Breast epithelium (tissue), 3 donors: ENCODE data around the gene SLC5A12.

ENCODE experiments used
- POLR2A ChIP-seq: fragments of 450-650 bp; IDR thresholded peaks from one replicate; pipeline ENCODE4 v1.6.1; 2016; ENCODE audit warnings: antibody characterized with exemption, mild to moderate bottlenecking, moderate library complexity
- TF ChIP-seq, protein P1 (sequence below), 3 donors: fragments of 450-650 bp; IDR thresholded peaks; one replicate each; pipeline ENCODE4 v1.5.1; 2016 to 2017; ENCODE audit warnings: antibody characterized with exemption in 3 of 3, mild to moderate bottlenecking in 3 of 3, moderate library complexity in 3 of 3

DNA sequence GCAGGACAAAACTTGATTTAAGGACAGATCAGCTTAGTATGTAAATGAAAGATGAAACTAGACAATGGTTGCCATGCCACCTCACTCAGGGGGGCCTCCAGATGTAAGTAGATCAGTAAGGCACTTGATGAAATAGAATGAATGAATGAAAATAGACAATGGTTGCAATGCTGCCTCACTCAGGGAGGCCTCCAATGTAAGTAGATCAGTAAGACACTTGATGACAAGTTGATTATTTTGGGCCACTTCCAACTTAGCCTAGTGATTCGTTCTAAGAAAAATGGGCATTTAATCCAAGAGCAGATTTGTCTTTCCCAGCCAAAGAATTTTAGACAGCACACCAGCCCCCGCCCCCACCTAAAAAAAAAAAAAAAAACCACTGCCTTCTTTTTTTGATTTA is 19.2 kb upstream of the SLC5A12 start:
- TF ChIP-seq, protein P1, sequence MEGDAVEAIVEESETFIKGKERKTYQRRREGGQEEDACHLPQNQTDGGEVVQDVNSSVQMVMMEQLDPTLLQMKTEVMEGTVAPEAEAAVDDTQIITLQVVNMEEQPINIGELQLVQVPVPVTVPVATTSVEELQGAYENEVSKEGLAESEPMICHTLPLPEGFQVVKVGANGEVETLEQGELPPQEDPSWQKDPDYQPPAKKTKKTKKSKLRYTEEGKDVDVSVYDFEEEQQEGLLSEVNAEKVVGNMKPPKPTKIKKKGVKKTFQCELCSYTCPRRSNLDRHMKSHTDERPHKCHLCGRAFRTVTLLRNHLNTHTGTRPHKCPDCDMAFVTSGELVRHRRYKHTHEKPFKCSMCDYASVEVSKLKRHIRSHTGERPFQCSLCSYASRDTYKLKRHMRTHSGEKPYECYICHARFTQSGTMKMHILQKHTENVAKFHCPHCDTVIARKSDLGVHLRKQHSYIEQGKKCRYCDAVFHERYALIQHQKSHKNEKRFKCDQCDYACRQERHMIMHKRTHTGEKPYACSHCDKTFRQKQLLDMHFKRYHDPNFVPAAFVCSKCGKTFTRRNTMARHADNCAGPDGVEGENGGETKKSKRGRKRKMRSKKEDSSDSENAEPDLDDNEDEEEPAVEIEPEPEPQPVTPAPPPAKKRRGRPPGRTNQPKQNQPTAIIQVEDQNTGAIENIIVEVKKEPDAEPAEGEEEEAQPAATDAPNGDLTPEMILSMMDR (IDR thresholded peaks at IDR 0.05): no peak
- TF ChIP-seq POLR2A: no peak
